Right ventricle myocardium superior (tissue), 1 donor: ENCODE results near the gene LRRC36. TPM values are rescaled to one million over a fixed set of nuclear protein-coding genes. Genes with fewer than 3 reads are reported as not detected.

ENCODE experiments used
- ATAC-seq: fragments of 200-7000 bp; cut with Tn5 transposase; one replicate; pipeline ENCODE4 v1.9.1; 2020; ENCODE audit warnings: mild to moderate bottlenecking; ENCODE audit not compliant: poor library complexity
- DNase-seq: peaks from one replicate; pipeline ENCODE4 v3.0.0-alpha.2; 2020
- intact Hi-C: fragments of 100-400 bp; cut with DNase I; formaldehyde crosslinking; loops from one replicate; pipeline ENCODE4 v1.11.2; 2022
- total RNA-seq: library from RNA; stranded (reverse); fragmentation: NEBNext Ultra II Directional; extraction: Animal tissue kit (Norgen Biotek cat#: 25700); gene quantifications from one replicate; pipeline ENCODE4 v1.2.1, GENCODE V29; 2021
- donor health status: DM: no; HTN: yes; CAD: no; lungs with severe emphysema.

LRRC36 gene
- total RNA-seq, 1 donor from 2014 or later: not detected

DNA sequence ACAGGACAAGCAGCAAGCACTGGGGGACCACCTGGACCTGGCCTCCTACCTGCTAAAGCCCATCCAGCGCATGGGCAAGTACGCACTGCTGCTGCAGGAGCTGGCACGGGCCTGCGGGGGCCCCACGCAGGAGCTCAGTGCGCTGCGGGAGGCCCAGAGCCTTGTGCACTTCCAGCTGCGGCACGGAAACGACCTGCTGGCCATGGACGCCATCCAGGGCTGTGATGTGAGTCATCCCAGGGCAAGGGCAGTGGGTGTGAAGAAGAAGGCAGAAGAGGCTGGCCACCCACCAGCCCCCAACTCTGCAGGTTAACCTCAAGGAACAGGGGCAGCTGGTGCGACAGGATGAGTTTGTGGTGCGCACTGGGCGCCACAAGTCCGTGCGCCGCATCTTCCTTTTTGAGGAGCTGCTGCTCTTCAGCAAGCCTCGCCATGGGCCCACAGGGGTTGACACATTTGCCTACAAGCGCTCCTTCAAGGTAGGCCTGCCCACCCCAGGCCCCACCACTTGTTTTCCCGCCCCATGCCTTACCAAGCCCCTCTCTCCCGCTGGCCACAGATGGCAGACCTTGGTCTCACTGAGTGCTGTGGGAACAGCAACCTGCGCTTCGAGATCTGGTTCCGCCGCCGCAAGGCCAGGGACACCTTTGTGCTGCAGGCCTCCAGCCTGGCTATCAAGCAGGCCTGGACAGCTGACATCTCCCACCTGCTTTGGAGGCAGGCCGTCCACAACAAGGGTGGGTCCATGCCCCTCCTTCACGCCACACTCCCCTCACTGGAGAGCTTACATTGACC, 40.0 kb upstream of the LRRC36 start:
- intact Hi-C loops: no loop called here

DNA sequence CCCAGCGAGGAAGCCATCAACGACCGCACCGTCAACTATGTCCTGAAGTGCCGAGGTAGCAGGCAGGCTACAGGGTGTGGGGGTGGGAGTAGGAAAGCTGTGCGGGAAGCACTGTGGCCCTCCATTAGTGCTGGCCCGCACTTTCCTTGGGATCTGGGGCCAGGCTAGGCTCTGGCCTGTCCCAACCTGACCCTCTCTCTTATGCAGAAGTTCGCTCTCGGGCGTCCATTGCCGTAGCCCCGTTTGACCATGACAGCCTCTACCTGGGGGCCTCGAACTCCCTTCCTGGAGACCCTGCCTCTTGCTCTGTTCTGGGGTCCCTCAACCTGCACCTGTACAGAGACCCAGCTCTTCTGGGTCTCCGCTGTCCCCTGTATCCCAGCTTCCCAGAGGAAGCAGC, 38.7 kb upstream of the LRRC36 start:
- ATAC-seq: no peak
- no peak for DNase-seq
- intact Hi-C loops: no loop called here

More for the DNA sequence above, 40.0 kb upstream of the LRRC36 start:
- ATAC-seq: no peak
- no peak for DNase-seq

DNA sequence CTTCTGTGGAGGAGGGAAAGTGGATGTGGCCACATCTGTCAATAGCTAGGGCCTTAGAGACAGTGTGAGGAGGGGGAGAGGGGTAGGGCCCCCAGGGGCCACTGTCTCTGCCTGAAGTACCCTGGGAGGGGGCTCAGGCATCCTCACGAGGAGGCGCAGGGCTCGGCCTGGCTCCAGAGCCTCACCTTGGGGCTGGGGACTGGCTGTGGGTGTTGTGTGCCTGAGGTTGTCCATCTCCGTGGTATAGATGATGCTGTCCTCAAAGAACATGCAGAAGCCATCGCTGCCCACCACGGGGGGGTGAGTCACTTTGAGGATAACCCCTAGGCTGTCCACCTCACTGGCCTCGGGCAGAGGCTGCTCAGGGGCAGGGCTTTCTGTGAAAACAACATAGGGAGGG, 35.2 kb upstream of the LRRC36 start:
- ATAC-seq (no peak), DNase-seq (no peak)
- intact Hi-C loops: no loop called here

DNA sequence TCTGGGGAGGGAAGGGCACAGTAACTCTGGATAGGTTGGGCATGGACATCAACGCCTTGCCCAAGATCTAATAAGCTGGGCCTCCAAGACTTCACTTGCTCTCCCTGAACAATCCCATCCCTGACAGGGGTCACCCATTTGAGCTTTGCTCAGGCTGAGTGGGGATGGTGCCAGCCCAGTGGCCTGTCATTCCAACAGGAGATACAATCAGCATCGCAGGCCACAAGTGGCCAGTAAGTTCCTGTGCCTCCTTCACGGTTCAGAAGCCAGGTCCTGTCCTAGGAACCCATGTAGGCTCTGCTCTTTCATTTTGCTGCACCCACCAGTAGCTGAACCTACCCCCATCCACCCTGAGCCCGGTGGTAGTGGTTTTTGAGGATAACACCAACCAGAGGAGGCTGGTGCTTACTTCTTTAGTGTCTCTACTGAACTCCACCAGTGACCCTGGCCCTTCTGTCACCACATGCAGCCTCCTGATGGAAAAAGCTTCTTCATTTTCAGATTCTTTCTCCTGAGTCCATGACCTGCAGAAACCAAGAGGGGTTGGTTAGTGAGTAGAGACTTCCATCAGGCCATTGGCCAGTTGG, 32.4 kb upstream of the LRRC36 start:
- intact Hi-C loops: no loop called here
- DNase-seq: no peak

DNA sequence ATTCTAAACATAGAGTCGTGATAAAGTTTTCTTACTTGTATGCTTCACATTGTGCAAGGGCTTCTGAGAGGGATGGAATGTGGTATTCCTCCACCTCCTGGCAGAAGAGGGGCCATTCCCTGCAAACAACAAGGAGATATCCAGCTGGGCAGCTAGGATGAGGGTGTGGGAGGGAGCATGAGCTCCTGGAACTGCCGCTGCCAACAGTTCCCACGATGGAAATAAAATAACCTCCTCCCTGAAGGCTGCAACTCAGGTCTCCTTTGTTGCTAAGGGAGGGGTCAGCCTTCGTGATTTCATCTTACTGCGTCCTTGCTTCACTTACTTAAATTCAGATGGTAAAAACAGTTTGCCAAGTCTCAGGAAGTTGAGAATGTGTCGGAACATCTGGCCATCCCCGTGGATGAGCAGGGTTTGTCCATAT, 31.7 kb upstream of the LRRC36 start:
- intact Hi-C loops: no loop called here
- ATAC-seq (no peak), DNase-seq (no peak)

More for the DNA sequence above, 32.4 kb upstream of the LRRC36 start:
- ATAC-seq: no peak

DNA sequence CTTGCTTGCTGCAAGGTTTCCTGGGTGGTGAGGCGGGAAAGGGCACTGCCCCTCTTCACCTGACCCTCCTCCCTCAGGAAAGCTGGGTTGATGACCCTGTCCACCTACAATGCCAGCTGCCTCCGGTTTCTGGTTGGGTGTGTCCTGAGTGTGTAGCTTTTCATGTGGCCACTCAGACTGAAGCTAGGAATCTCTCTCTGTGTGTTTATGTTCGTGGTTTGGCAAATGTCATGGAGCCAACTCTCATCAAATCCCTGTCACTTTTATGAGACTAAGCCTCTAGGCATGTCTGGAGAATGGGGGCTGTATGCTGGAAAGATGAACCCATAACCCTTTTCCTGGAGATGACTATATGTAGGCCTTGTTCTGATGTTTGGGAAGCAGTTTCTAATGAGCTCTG, 30.2 kb upstream of the LRRC36 start:
- ATAC-seq (no peak), DNase-seq (no peak)
- intact Hi-C loops: no loop called here

DNA sequence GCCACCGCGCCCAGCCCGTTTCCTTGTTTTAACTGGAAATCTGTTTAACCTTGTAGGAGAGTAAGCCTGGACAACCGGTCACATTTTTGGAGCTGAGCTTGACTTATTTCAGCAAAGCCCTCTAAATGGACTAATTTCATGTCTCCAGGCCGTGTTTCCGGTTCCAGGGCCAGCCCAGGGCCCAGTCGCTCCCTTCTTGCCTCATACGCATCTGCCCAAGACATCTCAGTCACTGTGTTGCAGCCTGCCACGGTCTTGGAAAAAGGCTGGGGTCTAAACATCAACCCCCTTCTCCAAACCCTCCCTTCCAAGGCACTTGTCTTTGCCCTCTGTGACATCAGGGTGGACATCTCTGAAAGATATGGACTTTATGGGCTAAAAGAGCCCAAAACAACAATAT, 28.3 kb upstream of the LRRC36 start:
- intact Hi-C loops: no loop called here
- no peak for ATAC-seq

DNA sequence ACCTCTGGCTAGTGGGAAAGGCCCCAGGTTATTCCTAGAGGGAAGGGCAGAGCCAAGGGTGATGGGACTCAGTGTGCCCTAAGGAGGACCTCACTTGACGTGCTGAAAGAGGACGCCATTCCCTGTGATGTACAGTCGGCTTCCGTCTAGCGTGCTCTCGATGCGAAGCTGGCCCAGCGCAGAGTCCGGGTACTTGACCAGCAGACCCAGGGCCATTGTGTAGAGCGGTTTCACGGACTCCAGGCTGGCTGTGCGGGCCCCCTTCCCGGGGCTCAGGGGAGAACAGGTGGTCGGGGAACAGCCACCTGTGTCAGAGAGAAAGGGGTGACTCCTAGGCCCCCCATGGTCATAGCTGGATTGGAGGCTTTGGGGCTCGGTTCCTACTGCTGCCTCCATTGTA, 27.3 kb upstream of the LRRC36 start:
- intact Hi-C loops: no loop called here
- ATAC-seq (no peak), DNase-seq (no peak)

More for the DNA sequence above, 28.3 kb upstream of the LRRC36 start:
- DNase-seq: no peak

DNA sequence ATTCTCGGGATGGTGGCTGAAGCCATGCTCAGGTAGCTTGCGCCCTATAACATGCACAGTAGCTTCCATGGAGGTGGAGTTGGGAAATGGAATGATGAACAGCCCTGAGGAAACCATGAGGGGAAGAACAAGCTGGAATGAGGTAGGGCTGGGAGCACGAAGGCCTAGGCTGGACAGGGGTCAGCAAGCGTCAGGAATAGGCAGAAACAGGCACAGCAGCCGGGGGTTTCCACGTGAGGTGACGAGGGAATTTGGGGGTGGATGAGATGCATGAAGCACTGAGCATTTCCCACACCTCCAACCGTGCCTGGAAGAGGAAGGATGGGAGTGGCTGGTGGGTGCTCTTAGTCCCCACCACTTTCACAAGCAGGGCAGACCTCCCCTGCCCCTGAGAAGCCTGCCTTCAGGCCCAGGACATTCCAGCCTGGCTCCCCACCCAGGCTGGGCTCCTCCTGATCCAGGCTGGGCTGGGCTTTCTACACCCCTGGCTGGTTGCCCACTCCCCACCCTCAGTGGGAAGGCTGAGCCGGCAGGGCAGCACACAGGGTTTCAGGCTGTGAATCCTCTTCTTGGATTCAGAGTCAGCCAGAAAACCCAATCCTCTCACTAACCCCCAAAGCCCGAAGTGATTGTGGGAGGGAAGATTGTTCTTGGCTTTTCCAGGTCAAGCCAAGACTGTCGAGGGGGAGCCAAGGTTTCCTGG, 25.4 kb upstream of the LRRC36 start:
- peak; percentile 80 for DNase-seq
- intact Hi-C loops: no loop called here
- peak; percentile 73 for ATAC-seq

DNA sequence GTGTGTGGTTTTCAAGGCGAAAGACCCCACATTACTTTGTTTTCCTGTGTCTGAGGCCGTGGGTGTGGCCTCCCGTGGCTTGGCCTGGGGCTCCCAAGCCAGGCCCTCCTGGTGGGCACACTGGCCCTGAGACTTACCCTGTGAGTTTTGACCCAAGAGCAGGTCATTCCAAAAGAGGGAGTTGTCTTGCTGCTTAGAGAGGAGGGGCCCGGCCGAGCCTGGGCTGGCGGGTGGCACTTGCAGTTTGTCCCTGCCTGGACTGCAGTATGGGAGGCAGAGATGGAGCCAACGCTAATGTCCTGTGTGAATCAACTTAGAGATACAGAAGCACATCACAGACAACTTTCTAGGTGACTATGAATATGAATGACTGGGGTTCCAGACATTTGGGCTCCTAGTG, 24.5 kb upstream of the LRRC36 start:
- no peak for DNase-seq
- intact Hi-C loops: no loop called here
- ATAC-seq: peak; percentile 39

DNA sequence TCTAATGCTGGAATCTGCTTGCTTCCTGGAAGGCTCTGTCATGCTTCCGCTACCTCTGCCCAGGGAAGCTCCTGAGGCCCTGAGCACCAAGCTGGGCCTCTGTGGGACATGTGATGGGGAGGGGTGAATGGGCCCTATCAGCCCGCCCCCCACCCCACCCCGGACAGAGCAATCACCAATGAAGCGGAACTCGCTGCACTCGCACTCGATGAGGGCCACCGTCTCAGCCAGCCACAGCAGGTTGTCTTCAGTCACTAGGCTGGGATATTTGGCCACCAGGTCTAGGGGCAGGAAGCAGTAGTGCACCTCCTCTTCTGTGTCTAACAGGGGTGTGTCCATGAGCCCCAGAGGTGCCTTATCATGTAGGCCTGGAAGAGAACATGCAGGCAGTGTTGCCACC, 23.6 kb upstream of the LRRC36 start:
- no peak for ATAC-seq
- DNase-seq: no peak
- intact Hi-C loops: no loop called here

DNA sequence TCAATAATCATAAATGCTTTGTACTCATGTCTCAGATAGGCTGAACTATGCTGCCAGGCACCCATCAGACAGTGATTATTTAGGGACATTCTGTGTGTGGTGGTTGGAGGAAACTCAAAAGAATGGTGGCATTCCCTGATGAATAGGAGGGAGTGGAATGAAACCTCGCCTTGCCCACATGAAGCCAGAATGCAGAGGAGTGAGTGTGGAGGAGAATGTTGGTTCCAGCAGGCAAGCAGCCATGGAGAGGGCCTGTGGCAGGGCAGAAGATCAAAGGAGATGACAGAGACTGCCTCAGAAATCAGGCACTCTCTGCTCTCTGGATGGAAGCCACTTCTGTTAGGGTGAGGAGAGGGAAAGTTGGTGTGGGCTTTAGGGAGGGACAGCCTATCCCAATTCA, 22.6 kb upstream of the LRRC36 start:
- DNase-seq (no peak), ATAC-seq (no peak)
- intact Hi-C loops: no loop called here

DNA sequence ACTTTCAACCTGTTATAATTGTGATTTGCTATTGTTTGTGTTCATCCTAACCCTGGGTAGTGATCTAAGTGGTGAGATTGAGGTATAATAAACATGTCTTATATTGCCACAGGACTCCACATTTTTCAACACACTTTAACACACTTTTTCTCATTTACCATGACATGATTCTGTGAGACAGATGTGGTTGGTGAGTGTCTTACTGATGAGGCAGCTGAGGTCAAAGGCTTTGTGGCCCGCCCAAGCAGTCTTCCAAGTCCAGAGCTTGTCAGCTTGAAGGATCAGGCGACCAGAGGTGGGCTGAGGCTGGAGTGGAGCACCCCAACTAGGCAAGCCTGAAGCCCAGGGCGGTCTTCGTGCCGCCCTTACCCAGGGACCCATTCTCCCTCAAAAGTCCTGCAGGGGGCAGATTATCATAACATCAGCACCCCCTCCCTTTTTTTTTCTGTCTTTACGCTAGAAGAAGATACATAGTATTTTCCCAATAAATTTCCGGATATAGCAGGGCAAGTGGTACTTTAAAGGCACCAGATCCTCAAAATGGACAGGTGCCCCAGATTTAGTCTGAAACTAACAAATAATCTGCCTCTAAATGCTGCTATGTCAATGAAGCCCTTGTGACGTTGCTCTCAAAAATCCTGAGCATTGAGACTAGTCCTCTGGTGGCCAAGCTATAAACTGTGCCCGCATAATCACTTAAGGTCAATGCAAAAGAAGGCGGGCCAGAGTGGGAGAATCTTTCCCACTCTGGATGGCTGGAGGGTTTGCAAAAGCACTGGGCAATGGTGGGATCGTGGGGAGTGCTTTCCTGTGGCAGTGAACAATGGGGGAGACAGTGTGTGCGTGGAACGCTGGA, 21.2 kb upstream of the LRRC36 start:
- no peak for DNase-seq
- intact Hi-C loops: no loop called here
- ATAC-seq: no peak

DNA sequence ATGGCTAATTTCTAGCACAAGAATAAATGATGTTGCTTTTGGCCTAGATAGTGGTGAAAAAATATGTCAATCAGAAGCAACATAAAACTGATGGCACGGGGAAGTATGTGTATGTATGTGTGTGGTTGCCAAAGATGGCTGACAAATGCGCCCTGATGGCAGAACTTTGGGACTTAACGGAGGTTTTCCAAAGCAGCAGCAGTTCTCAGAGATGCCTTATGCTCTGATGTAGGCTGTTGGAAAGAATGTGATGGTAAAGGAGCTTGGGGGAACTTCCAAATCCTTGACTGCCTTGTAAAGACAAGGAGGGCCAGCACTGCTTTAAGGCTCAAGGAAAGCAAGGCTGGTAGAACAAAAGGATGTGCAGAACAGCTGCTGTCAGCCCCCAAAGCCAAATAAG, 16.1 kb upstream of the LRRC36 start:
- intact Hi-C loops: no loop called here
- DNase-seq (no peak), ATAC-seq (no peak)

DNA sequence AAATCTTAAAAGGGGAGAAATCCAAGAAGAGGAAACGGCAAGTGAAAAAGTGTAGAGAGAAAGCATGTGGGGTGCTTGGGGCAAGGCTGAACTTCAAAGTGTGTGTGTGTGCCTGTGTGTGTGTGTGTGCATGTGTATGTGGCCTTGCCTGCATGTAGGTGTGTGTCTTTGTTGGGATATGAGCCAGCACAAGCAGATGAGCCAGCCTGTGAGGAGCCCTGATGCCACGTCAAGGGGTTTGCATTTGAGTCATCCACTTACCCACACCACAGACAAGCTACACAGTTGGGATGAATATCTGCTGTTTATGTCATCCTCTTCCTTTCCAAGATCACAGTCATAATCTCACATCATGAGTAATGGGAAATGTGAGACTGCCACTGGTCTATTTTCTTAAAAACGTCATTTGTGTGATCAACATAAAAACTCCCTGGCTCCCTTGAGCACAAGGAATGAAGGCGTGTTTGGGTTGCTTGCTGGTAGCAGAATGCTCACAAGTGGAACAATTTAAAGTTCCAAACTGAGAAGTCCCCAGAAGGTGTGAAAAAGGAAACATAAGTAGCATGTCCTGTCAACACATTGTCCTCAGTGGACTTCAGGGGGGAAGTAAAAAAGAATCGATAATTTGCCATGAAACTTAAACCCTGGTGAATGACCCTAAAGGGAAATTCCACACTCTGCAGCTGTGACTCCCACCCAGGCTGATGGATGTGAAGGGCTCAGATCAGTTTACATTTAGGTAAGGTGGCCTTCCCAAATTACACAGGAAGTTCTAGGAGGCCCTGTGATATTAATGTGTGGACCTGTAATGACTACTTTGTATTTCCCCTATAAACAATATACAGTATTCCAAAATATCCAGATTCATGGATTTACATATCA, 14.8 kb upstream of the LRRC36 start:
- intact Hi-C loops: no loop called here
- DNase-seq (no peak), ATAC-seq (peak; percentile 70)

DNA sequence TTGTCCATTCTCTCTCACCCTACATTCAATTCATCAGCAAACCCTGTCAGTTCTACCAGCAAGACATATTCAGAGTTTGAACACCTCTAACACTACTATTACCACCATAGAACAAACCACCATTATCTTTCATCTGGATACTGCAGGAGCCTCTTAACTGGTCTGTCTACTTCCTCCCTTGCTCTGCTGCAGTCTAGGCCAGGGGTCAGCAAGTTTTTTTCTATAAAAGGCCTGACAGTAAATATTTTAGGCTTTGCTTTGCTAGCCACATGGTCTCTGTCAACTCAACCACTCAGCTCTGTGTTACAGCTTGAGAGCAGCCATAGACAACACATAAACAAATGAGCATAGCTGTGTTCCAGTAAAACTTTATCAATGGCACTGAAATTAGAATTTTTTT, 13.9 kb upstream of the LRRC36 start:
- DNase-seq (no peak), ATAC-seq (no peak)
- intact Hi-C loops: no loop called here

DNA sequence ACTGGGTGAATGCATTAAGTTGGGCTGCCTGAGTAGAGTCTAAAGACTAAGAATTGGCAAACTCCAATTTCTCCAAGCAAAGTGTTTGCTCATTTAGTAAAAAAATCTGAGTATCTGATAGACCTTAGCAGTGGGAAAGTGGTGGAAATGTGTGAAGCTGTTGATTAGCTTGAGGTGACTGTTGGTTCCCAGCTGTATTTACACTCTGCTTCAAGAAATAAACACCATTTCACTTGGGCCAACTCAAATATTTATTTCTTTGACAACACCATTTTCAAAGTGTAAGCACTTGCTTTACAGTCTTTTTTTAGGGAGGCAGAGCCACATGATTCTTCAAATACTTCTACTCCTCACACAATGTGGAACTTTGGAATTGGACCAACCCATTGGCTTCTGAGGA, 8.8 kb upstream of the LRRC36 start:
- no peak for DNase-seq
- intact Hi-C loops: no loop called here
- no peak for ATAC-seq

DNA sequence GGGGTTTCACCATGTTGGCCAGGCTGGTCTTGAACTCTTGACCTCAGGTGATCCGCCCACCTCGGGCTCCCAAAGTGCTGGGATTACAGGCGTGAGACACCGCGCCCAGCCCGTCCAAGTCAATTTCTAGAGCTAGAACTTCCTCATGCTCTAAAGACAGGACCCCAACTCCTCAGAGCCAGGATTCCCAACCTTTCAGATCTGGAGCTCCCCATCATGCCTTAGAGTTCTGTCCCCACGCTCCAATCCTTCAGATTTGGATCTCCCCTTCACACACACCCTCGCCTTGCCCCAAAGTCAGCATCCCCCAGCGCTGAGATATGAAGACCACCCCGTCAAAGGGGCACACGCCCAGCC, 522 bp upstream of the LRRC36 start:
- intact Hi-C loops: no loop called here
- DNase-seq (no peak), ATAC-seq (no peak)
